HG03469 (cell line): ENCODE results near the gene FBXL5.
"Not testable (repeated sequence)": the region's sequence is repeated elsewhere in the genome, so short reads cannot be mapped to it uniquely, and the experiment has no call there.

Experiments
- ATAC-seq: cut with Tn5 transposase; IDR thresholded peaks from one replicate; pipeline ENCODE4 v1.9.1; 2021; ENCODE audit warnings: mild to moderate bottlenecking, moderate library complexity, moderate number of reproducible peaks; ENCODE audit not compliant: unreplicated experiment

FBXL5 gene

GRCh38 chr4:15652841-15653240 is 2.3 kb downstream of the FBXL5 start:
- ATAC-seq = no peak

GRCh38 chr4:15652191-15652590 is 3.0 kb downstream of the FBXL5 start:
- ATAC-seq = no peak

- ATAC-seq = no peak
Observed at GRCh38 chr4:15651676-15652075, 3.5 kb downstream of the FBXL5 start.

GRCh38 chr4:15649914-15650545 is 5.1 kb downstream of the FBXL5 start:
- no peak for ATAC-seq

- ATAC-seq = peak; percentile 43
Observed at GRCh38 chr4:15648600-15648999, 6.6 kb downstream of the FBXL5 start.

- ATAC-seq = no peak
Observed at GRCh38 chr4:15638418-15638817, 16.7 kb downstream of the FBXL5 start.

- ATAC-seq = no peak
Observed at GRCh38 chr4:15636818-15637217, 18.3 kb downstream of the FBXL5 start.

GRCh38 chr4:15617407-15617806 is 37.8 kb downstream of the FBXL5 start:
- not testable (repeated sequence) for ATAC-seq

- not testable (repeated sequence) for ATAC-seq
Observed at GRCh38 chr4:15614891-15615290, 40.3 kb downstream of the FBXL5 start.

GRCh38 chr4:15612136-15612535 is 43.0 kb downstream of the FBXL5 start:
- ATAC-seq = no peak

GRCh38 chr4:15610855-15611254 is 44.3 kb downstream of the FBXL5 start:
- no peak for ATAC-seq

GRCh38 chr4:15605537-15605936 is 49.6 kb downstream of the FBXL5 start:
- ATAC-seq = no peak

- no peak for ATAC-seq
Observed at GRCh38 chr4:15601862-15602261, 53.3 kb downstream of the FBXL5 start.

- ATAC-seq = no peak
Observed at GRCh38 chr4:15600176-15600575, 55.0 kb downstream of the FBXL5 start.

- no peak for ATAC-seq
Observed at GRCh38 chr4:15598644-15599043, 56.5 kb downstream of the FBXL5 start.

GRCh38 chr4:15592799-15593198 is 62.4 kb downstream of the FBXL5 start:
- ATAC-seq = no peak

- ATAC-seq = no peak
Observed at GRCh38 chr4:15587649-15588048, 67.5 kb downstream of the FBXL5 start.

- ATAC-seq = no peak
Observed at GRCh38 chr4:15586066-15586465, 69.1 kb downstream of the FBXL5 start.

- ATAC-seq = no peak
Observed at GRCh38 chr4:15585331-15585730, 69.8 kb downstream of the FBXL5 start.

GRCh38 chr4:15584785-15585184 is 70.4 kb downstream of the FBXL5 start:
- no peak for ATAC-seq

- ATAC-seq = no peak
Observed at GRCh38 chr4:15577508-15577907, 77.6 kb downstream of the FBXL5 start.

- no peak for ATAC-seq
Observed at GRCh38 chr4:15575966-15576365, 79.2 kb downstream of the FBXL5 start.

GRCh38 chr4:15569746-15570145 is 85.4 kb downstream of the FBXL5 start:
- ATAC-seq = no peak
